ENCODE results near the gene PRR36. TPM values are rescaled to one million over a fixed set of nuclear protein-coding genes. Genes with fewer than 3 reads are reported as not detected.

The PRR36 gene
- total and polyA plus RNA-seq, 11 donors: 0.01 to 0.27 (median 0.08) TPM; not detected in 4

- ATAC-seq: no peak
- 88 to 95% (median 91%) methylated on average over 7 of the region's 7 CpGs for WGBS, 4 donors
- DNase-seq: no peak
- H3K27me3 ChIP-seq: no peaks in the 10 kb centered on the region
- TF ChIP-seq POLR2A (IDR thresholded peaks at IDR 0.05) (no peak), CTCF (IDR thresholded peaks at IDR 0.05) (no peak)
- H3K4me1 ChIP-seq: peaks cover 0 to 30% (median 22%) of the 10 kb centered on the region in 12 donors
- no peaks in the 10 kb centered on the region for H3K9me3 ChIP-seq
- H3K4me3 ChIP-seq: no peak overlapping the region
- intact Hi-C loops (cut with DNase I): loop anchor here in 5 of 10 donors (5.0 to 10.0 kb wide), 6 partner anchors 34 to 247 kb away; partner anchors contain the start of gene TRAPPC5 (in 1 of the 5)
- no peak overlapping the region for H3K27ac ChIP-seq
- peaks cover 0 to 8% (median 0%) of the 10 kb centered on the region in 9 donors for H3K36me3 ChIP-seq
These were observed 27.1 kb upstream of the PRR36 start for GRCh38 chr19:7901337-7901736.

GRCh38 chr19:7900931-7901330 lies 26.7 kb upstream of the PRR36 start:
- WGBS, 4 donors: 59 to 85% (median 75%) methylated on average over 3 of the region's 3 CpGs
- ATAC-seq: no peak
- intact Hi-C loops (cut with DNase I): loop anchor here in 5 of 10 donors (5.0 to 10.0 kb wide), 6 partner anchors 34 to 246 kb away; partner anchors contain the start of gene TRAPPC5 (in 1 of the 5)
- H3K27ac ChIP-seq: no peak overlapping the region
- H3K4me1 ChIP-seq: peaks cover 0 to 27% (median 22%) of the 10 kb centered on the region in 12 donors
- H3K27me3 ChIP-seq: no peaks in the 10 kb centered on the region
- TF ChIP-seq CTCF (IDR thresholded peaks at IDR 0.05) (no peak), POLR2A (IDR thresholded peaks at IDR 0.05) (no peak)
- no peaks in the 10 kb centered on the region for H3K9me3 ChIP-seq
- no peak overlapping the region for H3K4me3 ChIP-seq
- no peak for DNase-seq
- H3K36me3 ChIP-seq: peaks cover 0 to 4% (median 0%) of the 10 kb centered on the region in 9 donors

- Histone ChIP-seq H3K9me3 (no peaks in the 10 kb centered on the region), H3K4me1 (peaks cover 0 to 22% (median 19%) of the 10 kb centered on the region in 12 donors), H3K4me3 (no peak overlapping the region), H3K27me3 (peaks cover 0 to 2% (median 0%) of the 10 kb centered on the region in 9 donors), H3K27ac (no peak overlapping the region), H3K36me3 (no peaks in the 10 kb centered on the region)
- TF ChIP-seq POLR2A (IDR thresholded peaks at IDR 0.05) (no peak), CTCF (IDR thresholded peaks at IDR 0.05) (no peak)
- intact Hi-C loops (cut with DNase I): loop anchor here in 5 of 10 donors (5.0 to 10.0 kb wide), 6 partner anchors 33 to 246 kb away; partner anchors contain the start of gene TRAPPC5 (in 1 of the 5)
- DNase-seq: no peak
- WGBS, 4 donors: 80 to 87% (median 84%) methylated on average over 8 to 21 of the region's 21 CpGs
- ATAC-seq: no peak
These were observed 26.2 kb upstream of the PRR36 start for GRCh38 chr19:7900401-7900870.

- WGBS, 4 donors: 84 to 90% (median 87%) methylated on average over 16 to 34 of the region's 34 CpGs
- DNase-seq (peak in 1 of 5 donors; percentile 60), ATAC-seq (no peak)
- no peak overlapping the region for H3K27ac ChIP-seq
- peaks cover 0 to 17% (median 14%) of the 10 kb centered on the region in 12 donors for H3K4me1 ChIP-seq
- no peak overlapping the region for H3K4me3 ChIP-seq
- peaks cover 0 to 8% (median 0%) of the 10 kb centered on the region in 9 donors for H3K27me3 ChIP-seq
- TF ChIP-seq CTCF (IDR thresholded peaks at IDR 0.05) (no peak), POLR2A (IDR thresholded peaks at IDR 0.05) (no peak)
- no peaks in the 10 kb centered on the region for H3K9me3 ChIP-seq
- no peaks in the 10 kb centered on the region for H3K36me3 ChIP-seq
- intact Hi-C loops (cut with DNase I): loop anchor here in 5 of 10 donors (5.0 to 10.0 kb wide), 6 partner anchors 33 to 245 kb away; partner anchors contain the start of gene TRAPPC5 (in 1 of the 5)
These were observed 25.7 kb upstream of the PRR36 start for GRCh38 chr19:7899751-7900378.
